Measurements from ENCODE around the gene SORT1.

DNA sequence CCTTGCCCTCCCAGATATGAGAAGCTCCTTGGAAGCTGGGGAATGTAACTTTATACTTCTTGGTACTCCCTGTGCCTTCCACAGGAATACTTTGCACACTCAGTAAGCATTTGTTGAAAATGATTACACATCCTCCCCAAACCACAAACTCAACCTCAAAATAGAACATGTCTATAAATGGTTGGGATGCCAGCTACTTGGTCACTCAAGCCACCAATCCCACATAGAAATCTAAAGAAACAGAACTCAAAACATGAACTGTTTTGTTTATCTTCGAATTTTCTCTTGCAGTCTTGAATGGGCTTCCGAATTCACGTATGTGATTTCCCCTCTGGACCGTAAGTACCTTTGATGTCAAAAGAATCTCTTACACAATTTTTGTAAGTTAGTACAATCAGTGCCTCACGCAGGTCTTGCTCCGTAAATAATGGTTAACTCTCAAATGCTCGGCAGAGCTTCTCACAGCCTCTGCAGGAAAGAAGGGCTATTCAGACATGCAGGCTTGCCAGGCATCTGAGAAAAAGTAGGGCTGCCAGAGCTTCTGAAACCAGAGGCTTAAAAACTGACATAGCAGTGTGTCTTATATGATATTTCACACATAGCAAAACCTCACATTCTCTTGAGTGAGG, 26.9 kb downstream of the SORT1 start:
- TF ChIP-seq, protein P1, sequence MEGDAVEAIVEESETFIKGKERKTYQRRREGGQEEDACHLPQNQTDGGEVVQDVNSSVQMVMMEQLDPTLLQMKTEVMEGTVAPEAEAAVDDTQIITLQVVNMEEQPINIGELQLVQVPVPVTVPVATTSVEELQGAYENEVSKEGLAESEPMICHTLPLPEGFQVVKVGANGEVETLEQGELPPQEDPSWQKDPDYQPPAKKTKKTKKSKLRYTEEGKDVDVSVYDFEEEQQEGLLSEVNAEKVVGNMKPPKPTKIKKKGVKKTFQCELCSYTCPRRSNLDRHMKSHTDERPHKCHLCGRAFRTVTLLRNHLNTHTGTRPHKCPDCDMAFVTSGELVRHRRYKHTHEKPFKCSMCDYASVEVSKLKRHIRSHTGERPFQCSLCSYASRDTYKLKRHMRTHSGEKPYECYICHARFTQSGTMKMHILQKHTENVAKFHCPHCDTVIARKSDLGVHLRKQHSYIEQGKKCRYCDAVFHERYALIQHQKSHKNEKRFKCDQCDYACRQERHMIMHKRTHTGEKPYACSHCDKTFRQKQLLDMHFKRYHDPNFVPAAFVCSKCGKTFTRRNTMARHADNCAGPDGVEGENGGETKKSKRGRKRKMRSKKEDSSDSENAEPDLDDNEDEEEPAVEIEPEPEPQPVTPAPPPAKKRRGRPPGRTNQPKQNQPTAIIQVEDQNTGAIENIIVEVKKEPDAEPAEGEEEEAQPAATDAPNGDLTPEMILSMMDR (IDR thresholded peaks at IDR 0.05): no peak
- TF ChIP-seq POLR2A (IDR thresholded peaks at IDR 0.05): no peak
- peak in 2 of 3 donors; percentile 19 to 38 for TF ChIP-seq POLR2AphosphoS5 (IDR thresholded peaks at IDR 0.05)
- peak; percentile 11 for TF ChIP-seq EP300 (IDR thresholded peaks at IDR 0.05)
